HCT116 (cell line): ENCODE measurements around the gene ALK. TPM values are rescaled to one million over a fixed set of nuclear protein-coding genes. Genes with fewer than 3 reads are reported as not detected.

ENCODE experiments used
- ATAC-seq: fragments of 200-7000 bp; cut with Tn5 transposase; 2 replicates; pipeline ENCODE4 v1.9.1; 2020; ENCODE audit warnings: mild to moderate bottlenecking, moderate library complexity
- BruUV-seq: library from RNA; stranded (reverse); fragments of 400-500 nt; replicated peaks from 2 replicates; lab custom pipeline; 2021; lab: Mats Ljungman, UMichigan
- CTCF ChIA-PET: fragments of 300-600 bp; sonication (Branson Sonifier 250); formaldehyde crosslinking; loops from one replicate; lab custom pipeline; 2021; ENCODE audit warnings: antibody characterized with exemption; lab: Charles Lee
- POLR2A ChIA-PET: fragments of 300-600, 350-600 bp; sonication (Branson Sonifier 250); formaldehyde crosslinking; loops from one replicate; lab custom pipeline; 2021; ENCODE audit warnings: antibody characterized with exemption; lab: Charles Lee
- RAD21 ChIA-PET, 2 experiments: fragments of 300-600 bp; sonication (Branson Sonifier 250); formaldehyde crosslinking; loops; one replicate each; lab custom pipeline; 2023; ENCODE audit warnings: low total read pairs in 2 of 2; ENCODE audit not compliant: uncharacterized antibody in 2 of 2, unreplicated experiment in 2 of 2, low non-redundant PET in 1 of 2; lab: Charles Lee
- DNase-seq: peaks from one replicate; pipeline ENCODE4 v3.0.0-alpha.2; 2010; ENCODE audit warnings: low read depth, low spot score
- H2AFZ ChIP-seq: fragments of 200-600 bp; shearing (Covaris generic), sonication (generic); 2 replicates; pipeline ENCODE4 v1.6.1; 2017; ENCODE audit warnings: low read depth, mixed run types, mixed read lengths, antibody characterized with exemption, low read length; ENCODE audit not compliant: poor library complexity, severe bottlenecking
- H3K27ac ChIP-seq: 2 replicates; pipeline ENCODE4 v1.5.1; 2012; ENCODE audit warnings: low read depth, low read length
- H3K27me3 ChIP-seq: fragments of 200-600 bp; sonication (generic); 2 replicates; pipeline ENCODE4 v1.6.1; 2016; ENCODE audit warnings: mixed run types, low read length, mixed read lengths; ENCODE audit not compliant: insufficient read depth
- H3K36me3 ChIP-seq, 2 experiments: fragments of 200-500 bp in 1 of 2; fragments of 200-600 bp in 1 of 2; sonication (Bioruptor generic) in 1 of 2; sonication (generic) in 1 of 2; 2 replicates each; pipeline versions ENCODE4 v1.5.1 to v1.6.1; 2014 to 2016; ENCODE audit warnings: low read length in 2 of 2, inconsistent platforms in 1 of 2, mixed read lengths in 1 of 2, mixed run types in 1 of 2; ENCODE audit not compliant: insufficient read depth in 2 of 2, control insufficient read depth in 1 of 2
- H3K4me1 ChIP-seq, 2 experiments: fragments of 200-600 bp in 1 of 2; sonication (generic) in 1 of 2; 2 replicates each; pipeline versions ENCODE4 v1.5.1 to v1.6.1; 2012 to 2017; ENCODE audit warnings: low read length in 2 of 2, inconsistent platforms in 1 of 2, mild to moderate bottlenecking in 1 of 2, mixed read lengths in 1 of 2, mixed run types in 1 of 2, moderate library complexity in 1 of 2; ENCODE audit not compliant: insufficient read depth in 2 of 2, control insufficient read depth in 1 of 2
- H3K4me2 ChIP-seq: fragments of 200-600 bp; sonication (generic); 2 replicates; pipeline ENCODE4 v1.6.1; 2017; ENCODE audit warnings: mixed run types, low read length, mixed read lengths
- H3K4me3 ChIP-seq, 2 experiments: fragments of 200-600 bp in 1 of 2; sonication (generic) in 1 of 2; replicated peaks in 1 of 2; 2 replicates each; pipeline ENCODE4 v1.5.1; 2011 to 2016; ENCODE audit warnings: low read length in 2 of 2, control low read depth in 1 of 2, low read depth in 1 of 2, mild to moderate bottlenecking in 1 of 2, mixed read lengths in 1 of 2, mixed run types in 1 of 2
- H3K79me2 ChIP-seq: fragments of 200-600 bp; sonication (generic); 2 replicates; pipeline ENCODE4 v1.6.1; 2017; ENCODE audit warnings: mild to moderate bottlenecking, mixed run types, low read length, moderate library complexity, mixed read lengths; ENCODE audit not compliant: insufficient read depth
- H3K9ac ChIP-seq: fragments of 200-600 bp; sonication (generic); 2 replicates; pipeline ENCODE4 v1.6.1; 2016; ENCODE audit warnings: low read length, mixed read lengths
- H3K9me2 ChIP-seq: fragments of 200-600 bp; sonication (generic), shearing (Covaris generic); 2 replicates; pipeline ENCODE4 v1.6.1; 2017; ENCODE audit warnings: mixed run types, mild to moderate bottlenecking, moderate library complexity; ENCODE audit not compliant: insufficient read depth
- H3K9me3 ChIP-seq, 2 experiments: fragments of 200-500 bp in 1 of 2; fragments of 200-600 bp in 1 of 2; sonication (Bioruptor generic) in 1 of 2; sonication (generic) in 1 of 2; 2 replicates each; pipeline ENCODE4 v1.6.1; 2014 to 2017; ENCODE audit warnings: low read length in 2 of 2, mixed read lengths in 2 of 2, inconsistent platforms in 1 of 2, low read depth in 1 of 2, mild to moderate bottlenecking in 1 of 2, mixed run types in 1 of 2, moderate library complexity in 1 of 2; ENCODE audit not compliant: control insufficient read depth in 1 of 2, insufficient read depth in 1 of 2
- H4K20me1 ChIP-seq: fragments of 200-600 bp; sonication (generic), shearing (Covaris generic); 2 replicates; pipeline ENCODE4 v1.6.1; 2017; ENCODE audit warnings: mixed run types, mild to moderate bottlenecking, moderate library complexity; ENCODE audit not compliant: insufficient read depth
- EGR1 ChIP-seq: IDR thresholded peaks from 2 replicates; pipeline ENCODE4 v1.6.1; 2012; ENCODE audit warnings: low read depth
- EZH2 ChIP-seq: fragments of 200-600 bp; sonication (generic); IDR thresholded peaks from 2 replicates; pipeline ENCODE4 v1.6.1; 2017; ENCODE audit warnings: antibody characterized with exemption, mixed run types
- EZH2phosphoT487 ChIP-seq: fragments of 200-600 bp; IDR thresholded peaks from 2 replicates; pipeline ENCODE4 v1.6.1; 2018; ENCODE audit warnings: antibody characterized with exemption, borderline replicate concordance
- JUND ChIP-seq: IDR thresholded peaks from 2 replicates; pipeline ENCODE4 v1.6.1; 2012
- RAD21 ChIP-seq: IDR thresholded peaks from 2 replicates; pipeline ENCODE4 v1.6.1; 2012; ENCODE audit warnings: low read depth, mild to moderate bottlenecking
- SIN3A ChIP-seq: IDR thresholded peaks from 2 replicates; pipeline ENCODE4 v1.6.1; 2012; ENCODE audit warnings: low read depth
- SRF ChIP-seq: IDR thresholded peaks from 2 replicates; pipeline ENCODE4 v1.6.1; 2012; ENCODE audit warnings: low read depth
- YY1 ChIP-seq: IDR thresholded peaks from 2 replicates; pipeline ENCODE4 v1.6.1; 2011; ENCODE audit warnings: low read length, low read depth, moderate library complexity, mild to moderate bottlenecking; ENCODE audit not compliant: insufficient replicate concordance; ENCODE audit errors: extremely low read depth
- ZBTB33 ChIP-seq: IDR thresholded peaks from 2 replicates; pipeline ENCODE4 v1.6.1; 2011; ENCODE audit warnings: mild to moderate bottlenecking, low read length, moderate library complexity; ENCODE audit not compliant: insufficient replicate concordance; ENCODE audit errors: extremely low read depth
- ZNF274 ChIP-seq: fragments of 200-500 bp; sonication (Bioruptor generic); IDR thresholded peaks from 2 replicates; pipeline ENCODE4 v1.6.1; 2014; ENCODE audit warnings: mild to moderate bottlenecking, low read depth, low read length, inconsistent platforms
- intact Hi-C: fragments of 100-400 bp; cut with micrococcal nuclease; formaldehyde crosslinking; loops from 2 replicates; pipeline ENCODE4 v1.10.0; 2022
- total RNA-seq: library from RNA; stranded (reverse); gene quantifications from one replicate; pipeline ENCODE4 v1.2.1, GENCODE V29; 2021; ENCODE audit not compliant: unreplicated experiment

ALK gene
- total RNA-seq, 1 experiment from 2014 or later, result not detected

- POLR2A ChIA-PET, result no interaction called here
- Histone ChIP-seq H4K20me1 (no peaks in the 10 kb centered on the region), H3K79me2 (no peaks in the 10 kb centered on the region), H3K36me3 (no peaks in the 10 kb centered on the region), H3K4me2 (no peak overlapping the region), H3K9me3 (no peaks in the 10 kb centered on the region), H3K4me3 (no peak overlapping the region), H3K9ac (no peak overlapping the region), H2AFZ (no peak overlapping the region), H3K27me3 (peaks cover 31% of the 10 kb centered on the region), H3K27ac (no peak overlapping the region), H3K9me2 (no peaks in the 10 kb centered on the region), H3K4me1 (no peaks in the 10 kb centered on the region)
- ATAC-seq (no peak), DNase-seq (no peak)
- CTCF ChIA-PET, result no interaction called here
- RAD21 ChIA-PET, result no interaction called here
- no TSS peak for BruUV-seq
- no peak for TF ChIP-seq ZNF274
- no peak for TF ChIP-seq EZH2
- no peak for TF ChIP-seq YY1
- TF ChIP-seq SRF, result no peak
- TF ChIP-seq SIN3A, result no peak
- TF ChIP-seq JUND, result no peak
- no peak for TF ChIP-seq EZH2phosphoT487
- TF ChIP-seq ZBTB33, result no peak
- TF ChIP-seq RAD21, result no peak
- no peak for TF ChIP-seq EGR1
- intact Hi-C loops, result no loop called here
Observed at GRCh38 chr2:29557268-29557667, 364.1 kb downstream of the ALK start.
